ENCODE results near the gene JADE2.

The JADE2 gene

DNA sequence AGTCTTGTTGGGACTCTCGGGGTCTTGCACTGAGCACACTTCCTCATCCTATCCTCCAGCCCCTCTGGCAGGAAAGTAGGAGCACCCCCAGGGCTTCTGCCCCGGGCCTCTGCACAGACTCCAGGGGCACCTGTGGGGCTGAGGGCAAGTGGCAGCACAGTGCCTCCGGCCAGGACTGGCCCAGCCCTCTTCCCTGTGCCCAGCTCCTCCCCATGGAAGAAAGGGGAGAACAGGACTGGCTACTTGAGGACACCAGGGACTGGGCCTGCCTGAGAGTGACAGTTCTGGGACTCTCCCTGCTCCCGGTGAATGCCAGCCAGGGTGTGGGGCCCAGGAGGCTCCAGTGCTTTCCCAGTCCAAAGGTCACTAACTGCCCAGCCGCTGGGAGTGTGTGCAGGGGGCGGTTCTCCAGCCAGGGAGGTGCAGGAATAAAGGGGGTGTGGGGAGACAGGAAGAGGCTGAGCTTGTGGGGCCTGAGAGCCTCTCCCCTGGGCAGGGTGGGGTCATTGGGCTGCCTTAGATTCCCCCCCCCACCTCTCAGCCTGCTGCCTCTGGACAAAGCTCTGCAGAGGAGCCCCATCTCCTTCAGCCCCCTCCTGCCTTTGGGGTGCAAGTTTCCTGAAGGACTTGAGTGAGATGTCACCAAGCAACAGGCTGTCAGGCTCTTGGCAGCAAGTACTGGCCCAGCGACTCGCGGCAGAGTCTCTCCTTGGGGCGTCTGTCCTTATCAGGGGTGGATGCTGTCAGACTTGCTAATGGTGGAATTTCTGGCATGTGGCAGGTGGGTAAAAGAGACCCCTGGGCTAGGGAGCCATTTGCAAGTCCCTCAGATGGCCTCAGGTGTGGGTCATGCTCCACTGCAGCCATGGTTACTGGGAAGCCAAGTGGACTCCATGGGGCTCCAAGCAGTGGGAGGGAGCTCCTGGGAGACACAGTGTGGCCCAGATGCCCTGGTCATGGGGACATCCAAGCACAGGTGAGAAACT lies 19.1 kb upstream of the JADE2 start:
- H3K27ac ChIP-seq (ENCODE audit: low read depth, low read length), result peak overlapping the region; percentile 58
- H3K18ac ChIP-seq (ENCODE audit: low read length), result peak overlapping the region; percentile 20
- H3K36me3 ChIP-seq (ENCODE audit: control insufficient read depth, insufficient read depth, low read length), result no peaks in the 10 kb centered on the region
- H3K4me3 ChIP-seq (ENCODE audit: low read length), result no peak overlapping the region
- H3K56ac ChIP-seq (ENCODE audit: low read length), result peak overlapping the region; percentile 79
- H3K9ac ChIP-seq (ENCODE audit: low read length), result peak overlapping the region; percentile 20
- H3K79me1 ChIP-seq (ENCODE audit: low read length), result no peaks in the 10 kb centered on the region
- H3K23ac ChIP-seq (ENCODE audit: low read length), result no peak overlapping the region
- peak overlapping the region; percentile 82 for H2AK5ac ChIP-seq (ENCODE audit: low read length)
- WGBS (ENCODE audit: extremely low coverage, insufficient coverage, low lambda C conversion rate), result no CpG with 5 or more reads among the region's 10 CpGs
- H2BK15ac ChIP-seq (replicated peaks; ENCODE audit: low read depth), result no peak overlapping the region
- H3K4ac ChIP-seq (ENCODE audit: low read depth, low read length), result peak overlapping the region; percentile 89
- H3K27me3 ChIP-seq (ENCODE audit: insufficient read depth, low read length, poor library complexity), result no peaks in the 10 kb centered on the region
- no peaks in the 10 kb centered on the region for H3K79me2 ChIP-seq (ENCODE audit: control insufficient read depth, insufficient read depth, low read length)
- no peak overlapping the region for H4K8ac ChIP-seq (ENCODE audit: low read depth, low read length)
- H2BK120ac ChIP-seq (ENCODE audit: low read depth, low read length), result peak overlapping the region; percentile 10
- peaks cover 16% of the 10 kb centered on the region for H3K4me1 ChIP-seq (ENCODE audit: control insufficient read depth, low read depth, low read length)
- no peak overlapping the region for H4K5ac ChIP-seq (ENCODE audit: low read length)
- peak overlapping the region; percentile 18 for H3K4me2 ChIP-seq (ENCODE audit: low read length)
- H2BK5ac ChIP-seq (ENCODE audit: low read length), result peak overlapping the region; percentile 77
- peak; percentile 99 for DNase-seq

GRCh38 chr5:134507452-134507851 lies 18.0 kb upstream of the JADE2 start:
- no peak overlapping the region for H2BK5ac ChIP-seq (ENCODE audit: low read length)
- H3K27me3 ChIP-seq (ENCODE audit: insufficient read depth, low read length, poor library complexity), result no peaks in the 10 kb centered on the region
- H2AK5ac ChIP-seq (ENCODE audit: low read length), result no peak overlapping the region
- no peak overlapping the region for H3K4ac ChIP-seq (ENCODE audit: low read depth, low read length)
- no peak for DNase-seq
- H2BK15ac ChIP-seq (replicated peaks; ENCODE audit: low read depth), result peak overlapping the region; percentile 19
- no peak overlapping the region for H4K8ac ChIP-seq (ENCODE audit: low read depth, low read length)
- peak overlapping the region; percentile 46 for H3K18ac ChIP-seq (ENCODE audit: low read length)
- H3K36me3 ChIP-seq (ENCODE audit: control insufficient read depth, insufficient read depth, low read length), result no peaks in the 10 kb centered on the region
- H3K4me2 ChIP-seq (ENCODE audit: low read length), result no peak overlapping the region
- H3K79me1 ChIP-seq (ENCODE audit: low read length), result no peaks in the 10 kb centered on the region
- peak overlapping the region; percentile 14 for H2BK120ac ChIP-seq (ENCODE audit: low read depth, low read length)
- H3K56ac ChIP-seq (ENCODE audit: low read length), result peak overlapping the region; percentile 52
- H3K23ac ChIP-seq (ENCODE audit: low read length), result no peak overlapping the region
- no peaks in the 10 kb centered on the region for H3K79me2 ChIP-seq (ENCODE audit: control insufficient read depth, insufficient read depth, low read length)
- no CpG with 5 or more reads among the region's 6 CpGs for WGBS (ENCODE audit: extremely low coverage, insufficient coverage, low lambda C conversion rate)
- H3K9ac ChIP-seq (ENCODE audit: low read length), result no peak overlapping the region
- peaks cover 25% of the 10 kb centered on the region for H3K4me1 ChIP-seq (ENCODE audit: control insufficient read depth, low read depth, low read length)
- H4K5ac ChIP-seq (ENCODE audit: low read length), result no peak overlapping the region
- no peak overlapping the region for H3K27ac ChIP-seq (ENCODE audit: low read depth, low read length)
- H3K4me3 ChIP-seq (ENCODE audit: low read length), result no peak overlapping the region

DNA sequence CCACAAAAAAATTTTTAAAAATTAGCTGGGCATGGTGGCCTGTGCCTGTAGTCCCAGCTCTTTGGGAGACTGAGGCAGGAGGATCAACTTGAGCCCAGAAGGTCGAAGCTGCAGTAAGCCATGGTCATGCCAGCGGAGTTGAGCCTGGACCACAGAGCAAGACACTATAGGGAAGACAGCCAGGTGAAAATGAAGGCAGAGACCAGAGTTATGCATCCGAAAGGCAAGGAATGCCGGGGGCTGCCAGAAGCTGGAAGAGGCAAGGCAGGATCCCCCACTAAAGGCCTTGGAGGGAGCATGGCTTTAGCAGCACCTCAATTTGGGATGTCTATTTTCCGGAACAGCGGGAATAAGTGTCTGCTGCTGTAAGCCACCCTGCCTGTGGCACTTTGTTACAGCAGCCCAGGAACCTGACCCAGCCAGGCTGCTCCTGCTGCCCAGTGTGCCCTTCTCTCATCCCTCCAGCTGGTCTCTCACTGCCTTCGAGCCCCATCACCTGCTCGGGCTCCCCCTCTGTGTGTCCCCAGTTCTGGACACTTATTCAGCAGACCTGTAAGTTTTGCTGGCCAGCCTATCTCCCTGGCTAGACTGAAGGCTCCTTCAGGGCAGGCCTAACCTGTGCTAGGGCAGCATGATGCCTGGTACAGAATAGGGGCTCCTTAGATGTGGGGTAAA lies 16.8 kb upstream of the JADE2 start:
- Histone ChIP-seq H3K23ac (ENCODE audit: low read length) (no peak overlapping the region), H2AK5ac (ENCODE audit: low read length) (no peak overlapping the region), H3K4ac (ENCODE audit: low read depth, low read length) (no peak overlapping the region), H2BK120ac (ENCODE audit: low read depth, low read length) (peak overlapping the region; percentile 3), H2BK15ac (replicated peaks; ENCODE audit: low read depth) (no peak overlapping the region), H3K4me2 (ENCODE audit: low read length) (no peak overlapping the region), H3K56ac (ENCODE audit: low read length) (peak overlapping the region; percentile 39), H3K27me3 (ENCODE audit: insufficient read depth, low read length, poor library complexity) (no peaks in the 10 kb centered on the region), H4K8ac (ENCODE audit: low read depth, low read length) (no peak overlapping the region), H2BK5ac (ENCODE audit: low read length) (peak overlapping the region; percentile 17), H3K79me1 (ENCODE audit: low read length) (no peaks in the 10 kb centered on the region), H3K79me2 (ENCODE audit: control insufficient read depth, insufficient read depth, low read length) (no peaks in the 10 kb centered on the region), H4K5ac (ENCODE audit: low read length) (no peak overlapping the region), H3K27ac (ENCODE audit: low read depth, low read length) (peak overlapping the region; percentile 19), H3K36me3 (ENCODE audit: control insufficient read depth, insufficient read depth, low read length) (no peaks in the 10 kb centered on the region), H3K18ac (ENCODE audit: low read length) (peak overlapping the region; percentile 18), H3K4me1 (ENCODE audit: control insufficient read depth, low read depth, low read length) (peaks cover 27% of the 10 kb centered on the region), H3K9ac (ENCODE audit: low read length) (no peak overlapping the region), H3K4me3 (ENCODE audit: low read length) (no peak overlapping the region)
- no peak for DNase-seq
- WGBS (ENCODE audit: extremely low coverage, insufficient coverage, low lambda C conversion rate), result no CpG with 5 or more reads among the region's 8 CpGs

- no CpG with 5 or more reads among the region's 13 CpGs for WGBS (ENCODE audit: extremely low coverage, insufficient coverage, low lambda C conversion rate)
- Histone ChIP-seq H3K4me1 (ENCODE audit: control insufficient read depth, low read depth, low read length) (peaks cover 27% of the 10 kb centered on the region), H4K8ac (ENCODE audit: low read depth, low read length) (no peak overlapping the region), H3K23ac (ENCODE audit: low read length) (no peak overlapping the region), H3K27ac (ENCODE audit: low read depth, low read length) (no peak overlapping the region), H3K4me3 (ENCODE audit: low read length) (no peak overlapping the region), H2AK5ac (ENCODE audit: low read length) (no peak overlapping the region), H4K5ac (ENCODE audit: low read length) (no peak overlapping the region), H3K4me2 (ENCODE audit: low read length) (no peak overlapping the region), H3K56ac (ENCODE audit: low read length) (peak overlapping the region; percentile 52), H2BK120ac (ENCODE audit: low read depth, low read length) (no peak overlapping the region), H3K79me1 (ENCODE audit: low read length) (no peaks in the 10 kb centered on the region), H3K18ac (ENCODE audit: low read length) (no peak overlapping the region), H3K27me3 (ENCODE audit: insufficient read depth, low read length, poor library complexity) (no peaks in the 10 kb centered on the region), H3K4ac (ENCODE audit: low read depth, low read length) (no peak overlapping the region), H2BK5ac (ENCODE audit: low read length) (no peak overlapping the region), H3K79me2 (ENCODE audit: control insufficient read depth, insufficient read depth, low read length) (no peaks in the 10 kb centered on the region), H3K36me3 (ENCODE audit: control insufficient read depth, insufficient read depth, low read length) (no peaks in the 10 kb centered on the region), H3K9ac (ENCODE audit: low read length) (no peak overlapping the region), H2BK15ac (replicated peaks; ENCODE audit: low read depth) (no peak overlapping the region)
- peak; percentile 88 for DNase-seq
These were observed 16.0 kb upstream of the JADE2 start for GRCh38 chr5:134509308-134510040.

- no peaks in the 10 kb centered on the region for H3K79me2 ChIP-seq (ENCODE audit: control insufficient read depth, insufficient read depth, low read length)
- H3K4me2 ChIP-seq (ENCODE audit: low read length), result no peak overlapping the region
- no peak overlapping the region for H2BK15ac ChIP-seq (replicated peaks; ENCODE audit: low read depth)
- peak overlapping the region; percentile 67 for H3K9ac ChIP-seq (ENCODE audit: low read length)
- H3K27ac ChIP-seq (ENCODE audit: low read depth, low read length), result peak overlapping the region; percentile 84
- no peaks in the 10 kb centered on the region for H3K79me1 ChIP-seq (ENCODE audit: low read length)
- H3K56ac ChIP-seq (ENCODE audit: low read length), result peak overlapping the region; percentile 80
- peak overlapping the region; percentile 10 for H3K18ac ChIP-seq (ENCODE audit: low read length)
- H3K36me3 ChIP-seq (ENCODE audit: control insufficient read depth, insufficient read depth, low read length), result no peaks in the 10 kb centered on the region
- no CpG with 5 or more reads among the region's 9 CpGs for WGBS (ENCODE audit: extremely low coverage, insufficient coverage, low lambda C conversion rate)
- peak overlapping the region; percentile 100 for H2AK5ac ChIP-seq (ENCODE audit: low read length)
- H4K8ac ChIP-seq (ENCODE audit: low read depth, low read length), result no peak overlapping the region
- peak overlapping the region; percentile 79 for H4K5ac ChIP-seq (ENCODE audit: low read length)
- H2BK5ac ChIP-seq (ENCODE audit: low read length), result peak overlapping the region; percentile 81
- H3K27me3 ChIP-seq (ENCODE audit: insufficient read depth, low read length, poor library complexity), result no peaks in the 10 kb centered on the region
- peak overlapping the region; percentile 31 for H2BK120ac ChIP-seq (ENCODE audit: low read depth, low read length)
- peak overlapping the region; percentile 92 for H3K4ac ChIP-seq (ENCODE audit: low read depth, low read length)
- peak; percentile 99 for DNase-seq
- peak overlapping the region; percentile 48 for H3K23ac ChIP-seq (ENCODE audit: low read length)
- H3K4me1 ChIP-seq (ENCODE audit: control insufficient read depth, low read depth, low read length), result peaks cover 23% of the 10 kb centered on the region
- H3K4me3 ChIP-seq (ENCODE audit: low read length), result no peak overlapping the region
These were observed 14.3 kb upstream of the JADE2 start for GRCh38 chr5:134510970-134511795.
